Measurements from ENCODE around the gene PSMD5. TPM values are rescaled to one million over a fixed set of nuclear protein-coding genes. Genes with fewer than 3 reads are reported as not detected.

PSMD5 gene
- polyA plus RNA-seq, 1 donor from 2014 or later = 11.7 TPM

- no peak overlapping the region for H3K4me2 ChIP-seq (ENCODE audit: low read length)
- H3K4me3 ChIP-seq (ENCODE audit: low read length) = no peak overlapping the region
- H3K79me2 ChIP-seq (replicated peaks; ENCODE audit: insufficient read depth, low read length) = no peaks in the 10 kb centered on the region
- peaks cover 10% of the 10 kb centered on the region for H3K27me3 ChIP-seq (ENCODE audit: insufficient read depth, low read depth, low read length)
- H3K9me2 ChIP-seq (ENCODE audit: insufficient read depth, low read length) = no peaks in the 10 kb centered on the region
- H3K36me3 ChIP-seq (ENCODE audit: insufficient read depth, low read length) = no peaks in the 10 kb centered on the region
- no peak overlapping the region for H3K27ac ChIP-seq (ENCODE audit: low read length)
- peaks cover 4% of the 10 kb centered on the region for H3F3A ChIP-seq (ENCODE audit: insufficient read depth, low read length, poor library complexity, severe bottlenecking)
- H3K9ac ChIP-seq (ENCODE audit: low read length) = no peak overlapping the region
- H3K9me3 ChIP-seq (ENCODE audit: low read length) = no peaks in the 10 kb centered on the region
- no peaks in the 10 kb centered on the region for H4K20me1 ChIP-seq (ENCODE audit: insufficient read depth)
- H2AFZ ChIP-seq (ENCODE audit: low read depth, low read length) = no peak overlapping the region
- TF ChIP-seq TAF1 (IDR thresholded peaks at IDR 0.05; ENCODE audit: low read depth) = no peak
- TF ChIP-seq REST (IDR thresholded peaks at IDR 0.05; ENCODE audit: borderline replicate concordance) = no peak
- no peak for TF ChIP-seq EZH2 (IDR thresholded peaks at IDR 0.05; ENCODE audit: borderline replicate concordance, insufficient read depth, low read length, poor library complexity, severe bottlenecking)
- no peak for TF ChIP-seq POLR2AphosphoS5 (IDR thresholded peaks at IDR 0.05)
- no peak for TF ChIP-seq EP300 (conservative IDR thresholded peaks at IDR 0.05; ENCODE audit: poor library complexity, severe bottlenecking)
- TF ChIP-seq RAD21 (conservative IDR thresholded peaks at IDR 0.05) = no peak
- TF ChIP-seq SMC3 (conservative IDR thresholded peaks at IDR 0.05; ENCODE audit: poor library complexity) = no peak
- TF ChIP-seq MXI1 (conservative IDR thresholded peaks at IDR 0.05; ENCODE audit: poor library complexity, severe bottlenecking) = no peak
- TF ChIP-seq CTCF (IDR thresholded peaks at IDR 0.05; ENCODE audit: poor library complexity, severe bottlenecking) = no peak
Observed at GRCh38 chr9:120875195-120875565, 32.5 kb upstream of the PSMD5 start.

GRCh38 chr9:120874226-120875194 lies 31.8 kb upstream of the PSMD5 start:
- H3K27ac ChIP-seq (ENCODE audit: low read length) = no peak overlapping the region
- no peak overlapping the region for H3K4me2 ChIP-seq (ENCODE audit: low read length)

More at GRCh38 chr9:120874226-120875194, 31.8 kb upstream of the PSMD5 start:
- no peaks in the 10 kb centered on the region for H3K36me3 ChIP-seq (ENCODE audit: insufficient read depth, low read length)
- H3K9me2 ChIP-seq (ENCODE audit: insufficient read depth, low read length) = no peaks in the 10 kb centered on the region
- no peaks in the 10 kb centered on the region for H4K20me1 ChIP-seq (ENCODE audit: insufficient read depth)
- no peak overlapping the region for H3K9ac ChIP-seq (ENCODE audit: low read length)
- no peaks in the 10 kb centered on the region for H3K9me3 ChIP-seq (ENCODE audit: low read length)
- peaks cover 10% of the 10 kb centered on the region for H3K27me3 ChIP-seq (ENCODE audit: insufficient read depth, low read depth, low read length)
- no peak overlapping the region for H3K4me3 ChIP-seq (ENCODE audit: low read length)
- H3F3A ChIP-seq (ENCODE audit: insufficient read depth, low read length, poor library complexity, severe bottlenecking) = peaks cover 4% of the 10 kb centered on the region
- no peak overlapping the region for H2AFZ ChIP-seq (ENCODE audit: low read depth, low read length)
- TF ChIP-seq EZH2 (IDR thresholded peaks at IDR 0.05; ENCODE audit: borderline replicate concordance, insufficient read depth, low read length, poor library complexity, severe bottlenecking) (no peak), CTCF (IDR thresholded peaks at IDR 0.05; ENCODE audit: poor library complexity, severe bottlenecking) (no peak), REST (IDR thresholded peaks at IDR 0.05; ENCODE audit: borderline replicate concordance) (no peak), SMC3 (conservative IDR thresholded peaks at IDR 0.05; ENCODE audit: poor library complexity) (no peak), EP300 (conservative IDR thresholded peaks at IDR 0.05; ENCODE audit: poor library complexity, severe bottlenecking) (no peak), TAF1 (IDR thresholded peaks at IDR 0.05; ENCODE audit: low read depth) (no peak), RAD21 (conservative IDR thresholded peaks at IDR 0.05) (no peak), MXI1 (conservative IDR thresholded peaks at IDR 0.05; ENCODE audit: poor library complexity, severe bottlenecking) (no peak), POLR2AphosphoS5 (IDR thresholded peaks at IDR 0.05) (no peak)
- no peaks in the 10 kb centered on the region for H3K79me2 ChIP-seq (replicated peaks; ENCODE audit: insufficient read depth, low read length)
